ENCODE data around the gene GIMD1. TPM values are rescaled to one million over a fixed set of nuclear protein-coding genes. Genes with fewer than 3 reads are reported as not detected.
"Not testable (repeated sequence)": the region's sequence is repeated elsewhere in the genome, so short reads cannot be mapped to it uniquely, and the experiment has no call there.

Gene GIMD1
- not detected for polyA plus RNA-seq

GRCh38 chr4:106368678-106369077 lies at the start of gene GIMD1:
GIMD1 (minus strand) TSS chr4:106368778; CDS start chr4:106367435, 1,343 bp downstream.
- WGBS, 3 donors, result 59 to 87% (median 81%) methylated on average over 5 of the region's 5 CpGs
- no peak within 1 kb of the TSS for H3K27ac ChIP-seq (ENCODE audit: low read depth, low read length)

GRCh38 chr4:106414366-106414765 lies 45.8 kb upstream of the GIMD1 start:
- no peak overlapping the region for H3K27ac ChIP-seq (ENCODE audit: low read depth, low read length)

GRCh38 chr4:106409901-106410889 lies 41.6 kb upstream of the GIMD1 start:
- WGBS, 3 donors, result 87 to 92% (median 89%) methylated on average over 15 of the region's 15 CpGs
- H3K27ac ChIP-seq (ENCODE audit: low read depth, low read length), result no peak overlapping the region

- WGBS, 3 donors, result 49 to 67% (median 62%) methylated on average over 3 of the region's 3 CpGs
- H3K27ac ChIP-seq (ENCODE audit: low read depth, low read length), result not testable (repeated sequence)
Observed at GRCh38 chr4:106408004-106408403, 39.4 kb upstream of the GIMD1 start.

- H3K27ac ChIP-seq (ENCODE audit: low read depth, low read length), result no peak overlapping the region
- WGBS, 3 donors, result 82 to 89% (median 88%) methylated on average over 3 of the region's 3 CpGs
Observed at GRCh38 chr4:106401157-106401556, 32.6 kb upstream of the GIMD1 start.

GRCh38 chr4:106398898-106399297 lies 30.3 kb upstream of the GIMD1 start:
- not testable (repeated sequence) for H3K27ac ChIP-seq (ENCODE audit: low read depth, low read length)
- WGBS, 3 donors, result 55 to 75% (median 70%) methylated on average over 2 of the region's 4 CpGs

GRCh38 chr4:106395582-106395981 lies 27.0 kb upstream of the GIMD1 start:
- no peak overlapping the region for H3K27ac ChIP-seq (ENCODE audit: low read depth, low read length)

GRCh38 chr4:106385853-106386393 lies 17.3 kb upstream of the GIMD1 start:
- no peak overlapping the region for H3K27ac ChIP-seq (ENCODE audit: low read depth, low read length)
- WGBS, 3 donors, result 80 to 86% (median 85%) methylated on average over 6 of the region's 6 CpGs

More at GRCh38 chr4:106395582-106395981, 27.0 kb upstream of the GIMD1 start:
- WGBS, 3 donors, result 86 to 88% (median 88%) methylated on average over 2 of the region's 2 CpGs

- 92 to 99% (median 96%) methylated on average over 3 of the region's 3 CpGs for WGBS, 3 donors
- H3K27ac ChIP-seq (ENCODE audit: low read depth, low read length), result no peak overlapping the region
Observed at GRCh38 chr4:106384878-106385277, 16.3 kb upstream of the GIMD1 start.

- no peak overlapping the region for H3K27ac ChIP-seq (ENCODE audit: low read depth, low read length)
Observed at GRCh38 chr4:106380179-106380578, 11.6 kb upstream of the GIMD1 start.

- H3K27ac ChIP-seq (ENCODE audit: low read depth, low read length), result no peak overlapping the region
- WGBS, 3 donors, result 80 to 88% (median 82%) methylated on average over 3 of the region's 3 CpGs
Observed at GRCh38 chr4:106373026-106373425, 4.4 kb upstream of the GIMD1 start.

GRCh38 chr4:106371161-106371560 lies 2.6 kb upstream of the GIMD1 start:
- no peak overlapping the region for H3K27ac ChIP-seq (ENCODE audit: low read depth, low read length)

- WGBS, 3 donors, result 48 to 68% (median 64%) methylated on average over 2 of the region's 2 CpGs
- H3K27ac ChIP-seq (ENCODE audit: low read depth, low read length), result no peak overlapping the region
Observed at GRCh38 chr4:106370214-106370613, 1.6 kb upstream of the GIMD1 start.

- no peak overlapping the region for H3K27ac ChIP-seq (ENCODE audit: low read depth, low read length)
- 24 to 28% (median 27%) methylated on average over 6 of the region's 6 CpGs for WGBS, 3 donors
Observed at GRCh38 chr4:106369456-106370060, 980 bp upstream of the GIMD1 start.

- WGBS, 3 donors, result 86 to 92% (median 88%) methylated on average over 5 of the region's 5 CpGs
- no peak overlapping the region for H3K27ac ChIP-seq (ENCODE audit: low read depth, low read length)
Observed at GRCh38 chr4:106367072-106367471, 1.5 kb downstream of the GIMD1 start.

GRCh38 chr4:106366026-106366425 lies 2.6 kb downstream of the GIMD1 start:
- H3K27ac ChIP-seq (ENCODE audit: low read depth, low read length), result no peak overlapping the region

- no peak overlapping the region for H3K27ac ChIP-seq (ENCODE audit: low read depth, low read length)
Observed at GRCh38 chr4:106365613-106366012, 3.0 kb downstream of the GIMD1 start.

GRCh38 chr4:106364282-106364681 lies 4.3 kb downstream of the GIMD1 start:
- H3K27ac ChIP-seq (ENCODE audit: low read depth, low read length), result no peak overlapping the region
- 89 to 100% (median 95%) methylated on average over 1 of the region's 1 CpG for WGBS, 3 donors

More at GRCh38 chr4:106365613-106366012, 3.0 kb downstream of the GIMD1 start:
- WGBS, 3 donors, result 59 to 67% (median 63%) methylated on average over 1 of the region's 1 CpG

GRCh38 chr4:106362086-106362825 lies 6.3 kb downstream of the GIMD1 start:
- 58 to 63% (median 61%) methylated on average over 3 of the region's 3 CpGs for WGBS, 3 donors
- no peak overlapping the region for H3K27ac ChIP-seq (ENCODE audit: low read depth, low read length)
